Suprapubic skin (tissue), 4 donors: ENCODE results near the gene CBL.

Experiments used
- EP300 ChIP-seq: sonication (generic); formaldehyde crosslinking; IDR thresholded peaks from one replicate; pipeline ENCODE4 v1.6.1; 2017; ENCODE audit warnings: antibody characterized with exemption
- POLR2A ChIP-seq, 2 donors: fragments of 450-650 bp; IDR thresholded peaks; one replicate each; pipeline ENCODE4 v1.6.1; 2017; ENCODE audit warnings: antibody characterized with exemption in 2 of 2, mild to moderate bottlenecking in 2 of 2, moderate library complexity in 2 of 2
- POLR2AphosphoS5 ChIP-seq, 3 donors: sonication (generic); formaldehyde crosslinking; IDR thresholded peaks; one replicate each; pipeline ENCODE4 v1.6.1; 2017; ENCODE audit warnings: antibody characterized with exemption in 3 of 3
- TF ChIP-seq, protein P1 (sequence below), 2 donors: fragments of 200-600 bp in 1 of 2; fragments of 450-650 bp in 1 of 2; sonication (generic) in 1 of 2; IDR thresholded peaks; one replicate each; pipeline ENCODE4 v1.5.1; 2016 to 2019; ENCODE audit warnings: antibody characterized with exemption in 2 of 2, mild to moderate bottlenecking in 1 of 2, moderate library complexity in 1 of 2

DNA sequence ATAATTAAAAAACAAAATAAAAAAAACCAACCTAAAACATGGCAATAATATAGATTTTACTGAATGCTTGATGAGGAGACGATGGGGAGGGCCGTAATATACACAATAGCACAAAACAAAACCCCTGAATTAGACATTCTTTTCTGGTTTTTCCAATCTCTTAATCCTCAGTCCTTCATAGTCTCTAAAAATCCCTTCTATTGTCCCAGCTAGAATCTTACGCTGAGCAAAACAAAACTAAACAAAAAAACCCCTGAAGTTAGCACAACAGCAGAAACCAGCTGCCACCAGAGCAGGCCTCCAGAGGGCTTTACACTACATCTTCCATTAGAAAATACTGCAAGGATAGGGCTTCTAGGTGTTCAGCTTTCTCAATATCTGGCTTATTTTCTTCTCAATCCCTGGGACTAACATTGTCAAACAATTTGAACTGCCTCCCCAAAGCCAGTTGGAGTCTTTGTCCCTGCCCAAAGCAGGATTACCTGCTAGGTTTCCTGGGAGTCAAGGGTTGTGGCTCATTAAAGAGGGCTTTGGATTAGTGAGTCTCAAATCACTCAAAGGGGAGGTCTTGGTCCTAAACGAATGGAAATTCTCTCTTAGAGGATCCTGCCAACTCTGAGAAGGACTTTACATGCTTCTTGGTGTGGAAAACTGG is 126.1 kb downstream of the CBL start:
- TF ChIP-seq POLR2AphosphoS5 (IDR thresholded peaks at IDR 0.05), result no peak
- no peak for TF ChIP-seq EP300
- TF ChIP-seq, protein P1, sequence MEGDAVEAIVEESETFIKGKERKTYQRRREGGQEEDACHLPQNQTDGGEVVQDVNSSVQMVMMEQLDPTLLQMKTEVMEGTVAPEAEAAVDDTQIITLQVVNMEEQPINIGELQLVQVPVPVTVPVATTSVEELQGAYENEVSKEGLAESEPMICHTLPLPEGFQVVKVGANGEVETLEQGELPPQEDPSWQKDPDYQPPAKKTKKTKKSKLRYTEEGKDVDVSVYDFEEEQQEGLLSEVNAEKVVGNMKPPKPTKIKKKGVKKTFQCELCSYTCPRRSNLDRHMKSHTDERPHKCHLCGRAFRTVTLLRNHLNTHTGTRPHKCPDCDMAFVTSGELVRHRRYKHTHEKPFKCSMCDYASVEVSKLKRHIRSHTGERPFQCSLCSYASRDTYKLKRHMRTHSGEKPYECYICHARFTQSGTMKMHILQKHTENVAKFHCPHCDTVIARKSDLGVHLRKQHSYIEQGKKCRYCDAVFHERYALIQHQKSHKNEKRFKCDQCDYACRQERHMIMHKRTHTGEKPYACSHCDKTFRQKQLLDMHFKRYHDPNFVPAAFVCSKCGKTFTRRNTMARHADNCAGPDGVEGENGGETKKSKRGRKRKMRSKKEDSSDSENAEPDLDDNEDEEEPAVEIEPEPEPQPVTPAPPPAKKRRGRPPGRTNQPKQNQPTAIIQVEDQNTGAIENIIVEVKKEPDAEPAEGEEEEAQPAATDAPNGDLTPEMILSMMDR (IDR thresholded peaks at IDR 0.05), result no peak
- TF ChIP-seq POLR2A (IDR thresholded peaks at IDR 0.05), result no peak
